Urinary bladder (tissue), 4 donors: ENCODE measurements around the gene PRR23A. TPM values are rescaled to one million over a fixed set of nuclear protein-coding genes. Genes with fewer than 3 reads are reported as not detected.

Experiments
- DNase-seq: peaks from one replicate; pipeline ENCODE4 v3.0.0-alpha.2; 2015; ENCODE audit errors: extremely low spot score
- H3K27ac ChIP-seq: one replicate; pipeline ENCODE4 v1.5.1; 2013; ENCODE audit warnings: low read depth, mild to moderate bottlenecking, moderate library complexity
- H3K36me3 ChIP-seq: one replicate; pipeline ENCODE4 v1.6.1; 2013; ENCODE audit warnings: mild to moderate bottlenecking, moderate library complexity; ENCODE audit not compliant: insufficient read depth
- H3K4me1 ChIP-seq: one replicate; pipeline ENCODE4 v1.6.1; 2013; ENCODE audit warnings: mild to moderate bottlenecking, moderate library complexity; ENCODE audit not compliant: insufficient read depth
- H3K4me3 ChIP-seq: one replicate; pipeline ENCODE4 v1.5.1; 2013; ENCODE audit warnings: low read depth, low read length
- WGBS: extraction: QIAGEN DNeasy Blood & Tissue Kit; methylation state at CpG from one replicate; pipeline ENCODE4 v1.1.7; 2013; 5-methylcytosine and 5-hydroxymethylcytosine counted together
- polyA plus RNA-seq: library from polyadenylated mRNA; stranded (reverse); fragments of 200-250 nt; gene quantifications from one replicate; pipeline ENCODE4 v1.2.3, GENCODE V29; 2013
- total RNA-seq: library from RNA; depleted of rRNA; stranded (reverse); fragments of >200 nt; gene quantifications from one replicate; pipeline ENCODE4 v1.2.3, GENCODE V29; 2014
- donor health status: healthy with polysubstance abuse.
- donor health status: healthy.

The PRR23A gene
- total and polyA plus RNA-seq, 2 donors = not detected

DNA sequence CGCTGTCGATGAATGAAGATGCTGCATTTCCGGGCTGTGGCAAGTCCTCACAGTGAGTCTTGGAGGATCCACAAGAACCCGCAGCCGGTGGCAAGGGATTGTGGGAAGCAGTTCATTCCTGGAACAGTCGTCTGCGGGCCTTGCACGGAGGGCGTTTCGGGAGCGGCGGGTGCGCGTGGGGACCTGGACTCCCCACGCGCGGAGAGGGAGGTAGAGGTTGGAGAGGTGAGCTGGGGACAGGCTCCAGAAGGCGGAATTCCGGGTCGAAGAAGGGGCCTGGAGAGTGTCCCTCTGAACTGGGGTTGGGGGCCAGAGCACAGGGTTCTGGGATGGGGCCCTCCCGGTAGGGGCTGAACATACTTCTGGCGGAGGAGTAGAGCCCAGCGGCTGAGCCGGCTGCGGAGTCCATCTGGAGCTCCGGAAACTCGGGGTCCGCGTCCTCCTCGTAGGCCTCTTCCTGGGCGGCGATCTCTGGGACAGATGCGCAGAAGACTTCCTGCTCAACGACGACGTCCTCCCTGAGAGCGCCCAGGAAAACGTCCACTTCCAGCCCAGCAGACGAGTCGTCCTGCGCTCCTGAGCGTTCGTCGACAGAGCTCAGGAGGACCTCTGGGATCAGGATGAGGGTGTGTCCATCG is 593 bp downstream of the PRR23A start:
- no peak overlapping the region for H3K27ac ChIP-seq
- WGBS = 85% methylated on average over 45 of the region's 45 CpGs
- no peak overlapping the region for H3K4me3 ChIP-seq
- H3K36me3 ChIP-seq = no peaks in the 10 kb centered on the region
- no peaks in the 10 kb centered on the region for H3K4me1 ChIP-seq
- no peak for DNase-seq

DNA sequence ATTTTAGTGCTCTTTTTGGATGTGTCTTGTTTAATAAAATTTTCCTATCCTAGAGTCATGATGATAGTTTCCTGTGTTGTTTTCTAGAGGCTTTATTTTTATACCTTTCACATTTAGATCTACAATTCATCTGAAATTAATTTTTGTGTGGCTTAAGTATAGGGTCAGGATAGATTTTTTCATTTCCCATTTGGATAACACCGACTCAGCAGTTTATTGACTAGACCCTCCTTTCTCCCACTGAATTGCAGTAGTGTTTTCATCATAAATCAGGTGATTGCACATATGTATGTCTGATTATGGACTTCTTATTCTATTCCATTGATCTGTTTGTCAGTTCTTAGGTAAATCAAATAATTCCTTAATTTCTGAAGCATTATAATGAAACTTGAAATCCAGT is 10.4 kb downstream of the PRR23A start:
- H3K4me1 ChIP-seq = no peaks in the 10 kb centered on the region
- WGBS = 74% methylated on average over 1 of the region's 1 CpG
- no peak overlapping the region for H3K4me3 ChIP-seq
- no peaks in the 10 kb centered on the region for H3K36me3 ChIP-seq
- no peak for DNase-seq
- H3K27ac ChIP-seq = no peak overlapping the region

DNA sequence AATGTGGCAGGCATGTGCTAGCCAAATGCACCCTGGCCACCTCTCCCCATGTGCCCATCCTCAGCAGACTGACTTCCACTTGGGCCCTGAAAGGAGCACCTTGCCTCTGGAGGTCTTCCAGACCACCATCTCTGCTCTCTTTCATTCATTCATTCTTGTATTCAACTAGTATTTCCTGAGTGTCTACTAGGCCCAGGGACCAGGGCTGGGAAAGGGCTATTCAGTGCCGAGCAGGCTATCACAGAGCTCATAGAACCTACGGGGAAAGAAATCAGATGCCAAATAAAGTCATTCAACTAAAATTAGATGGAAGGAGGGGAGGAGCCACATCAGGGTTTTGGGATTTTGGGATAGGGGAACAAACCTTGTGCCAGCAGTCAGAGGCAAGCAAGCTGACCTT is 18.9 kb downstream of the PRR23A start:
- H3K4me1 ChIP-seq = no peaks in the 10 kb centered on the region
- WGBS = 92% methylated on average over 2 of the region's 2 CpGs
- H3K36me3 ChIP-seq = no peaks in the 10 kb centered on the region
- no peak overlapping the region for H3K4me3 ChIP-seq
- no peak overlapping the region for H3K27ac ChIP-seq
- no peak for DNase-seq

DNA sequence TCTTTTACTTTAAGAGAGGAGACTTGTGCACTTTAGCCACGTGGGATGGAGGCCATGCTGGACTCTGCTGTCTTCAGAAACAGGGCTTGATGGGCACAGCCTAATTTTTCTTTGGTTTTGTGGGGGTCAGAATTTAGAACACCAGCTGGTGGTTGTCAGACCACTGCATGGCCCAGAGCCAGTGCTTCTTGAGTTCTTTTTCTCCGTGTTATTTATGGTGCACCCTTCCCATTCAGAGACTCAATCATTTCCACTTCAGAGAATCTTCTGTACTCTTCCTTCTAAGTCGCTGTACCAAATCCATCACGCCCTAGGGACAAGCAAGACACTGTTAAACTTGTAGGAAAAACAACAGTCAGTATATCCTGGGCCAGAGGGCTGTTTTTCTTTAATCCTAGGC is 20.1 kb downstream of the PRR23A start:
- Histone ChIP-seq H3K4me1 (no peaks in the 10 kb centered on the region), H3K27ac (no peak overlapping the region), H3K36me3 (no peaks in the 10 kb centered on the region), H3K4me3 (no peak overlapping the region)
- 59% methylated on average over 4 of the region's 4 CpGs for WGBS
- DNase-seq = no peak

DNA sequence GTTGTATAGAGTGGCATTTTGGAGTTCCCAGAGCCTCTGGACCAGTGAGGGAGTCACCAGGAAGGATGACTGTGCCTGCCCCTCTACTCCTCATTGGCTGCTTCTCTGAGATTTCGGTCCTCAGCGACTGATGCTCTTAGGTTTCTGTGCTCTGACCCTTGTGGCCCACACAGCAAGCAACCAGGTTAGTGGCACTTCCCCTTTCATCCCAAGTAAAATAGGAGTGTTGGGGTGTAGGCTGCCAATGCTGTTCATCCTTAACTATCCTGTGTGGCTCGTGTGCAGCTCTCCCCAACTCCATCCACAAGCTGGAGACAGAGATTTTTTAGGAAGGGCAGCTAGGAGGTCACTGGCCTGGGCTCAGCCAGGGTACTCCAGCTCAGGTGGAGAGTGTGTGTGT is 21.3 kb downstream of the PRR23A start:
- Histone ChIP-seq H3K4me3 (no peak overlapping the region), H3K27ac (no peak overlapping the region), H3K36me3 (no peaks in the 10 kb centered on the region), H3K4me1 (no peaks in the 10 kb centered on the region)
- 56% methylated on average over 3 of the region's 3 CpGs for WGBS
- DNase-seq = no peak

DNA sequence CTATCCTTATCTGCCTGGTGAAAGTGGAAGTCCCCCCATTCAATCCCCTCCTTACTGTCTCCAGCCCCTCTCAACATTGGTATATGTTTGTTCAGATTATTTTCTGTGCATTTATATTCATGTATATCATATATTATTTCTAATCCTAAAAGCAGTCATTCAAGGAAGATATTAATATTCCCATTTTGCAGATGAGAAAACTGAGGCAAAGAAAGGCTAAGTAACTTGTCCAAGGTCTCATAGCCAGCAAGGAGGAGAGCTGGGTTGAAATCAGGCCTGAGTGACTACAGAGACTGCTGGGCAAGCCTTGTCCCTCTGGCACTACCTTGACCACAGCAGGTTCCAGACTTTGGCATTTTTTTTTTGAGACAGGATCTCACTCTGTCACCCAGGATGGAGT is 30.0 kb downstream of the PRR23A start:
- no peaks in the 10 kb centered on the region for H3K36me3 ChIP-seq

DNA sequence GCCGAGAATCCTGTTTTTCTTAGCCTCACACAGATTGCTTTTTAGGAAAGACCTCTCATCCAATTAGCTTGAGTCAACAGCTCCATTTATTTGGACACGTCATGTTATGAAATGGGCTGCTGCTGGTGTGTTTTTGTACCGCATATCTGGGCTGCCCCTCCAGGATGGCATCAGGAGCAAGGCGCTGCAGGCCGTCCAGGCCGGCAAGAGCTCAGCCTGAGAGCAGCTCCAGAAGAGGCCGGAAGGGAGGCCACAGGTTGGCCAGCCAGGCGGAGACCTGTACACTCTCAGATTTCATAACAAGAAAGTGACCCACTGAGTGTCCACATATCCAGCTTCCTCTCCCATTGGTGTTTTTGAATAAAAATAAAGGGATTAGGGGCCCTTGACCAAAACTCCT is 30.7 kb downstream of the PRR23A start:
- no peak for DNase-seq
- Histone ChIP-seq H3K36me3 (no peaks in the 10 kb centered on the region), H3K27ac (no peak overlapping the region), H3K4me3 (no peak overlapping the region), H3K4me1 (no peaks in the 10 kb centered on the region)
- WGBS = 88% methylated on average over 8 of the region's 8 CpGs

More for the DNA sequence above, 30.0 kb downstream of the PRR23A start:
- DNase-seq = no peak
- Histone ChIP-seq H3K4me3 (no peak overlapping the region), H3K27ac (no peak overlapping the region), H3K4me1 (no peaks in the 10 kb centered on the region)

DNA sequence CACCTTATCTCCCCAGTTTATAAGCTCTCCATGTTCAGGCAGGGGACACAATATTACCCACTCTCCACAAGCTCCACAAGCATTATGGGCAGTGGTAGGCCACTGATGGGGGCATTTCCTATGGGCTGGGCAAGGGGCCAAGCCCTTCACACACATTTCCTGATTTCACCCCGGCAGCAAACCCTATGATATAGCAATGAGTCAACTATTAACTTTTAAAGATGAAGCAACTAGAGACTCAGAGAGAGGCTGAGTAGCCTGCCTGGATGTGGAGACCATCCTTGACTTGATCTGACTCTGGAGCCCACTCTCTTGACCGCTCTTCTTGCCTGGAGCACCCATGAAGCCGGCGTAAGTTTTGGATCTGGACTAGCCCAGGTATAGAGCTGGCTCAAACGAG is 31.6 kb downstream of the PRR23A start:
- 83% methylated on average over 5 of the region's 5 CpGs for WGBS
- Histone ChIP-seq H3K4me3 (no peak overlapping the region), H3K36me3 (no peaks in the 10 kb centered on the region), H3K27ac (no peak overlapping the region), H3K4me1 (no peaks in the 10 kb centered on the region)
- no peak for DNase-seq

DNA sequence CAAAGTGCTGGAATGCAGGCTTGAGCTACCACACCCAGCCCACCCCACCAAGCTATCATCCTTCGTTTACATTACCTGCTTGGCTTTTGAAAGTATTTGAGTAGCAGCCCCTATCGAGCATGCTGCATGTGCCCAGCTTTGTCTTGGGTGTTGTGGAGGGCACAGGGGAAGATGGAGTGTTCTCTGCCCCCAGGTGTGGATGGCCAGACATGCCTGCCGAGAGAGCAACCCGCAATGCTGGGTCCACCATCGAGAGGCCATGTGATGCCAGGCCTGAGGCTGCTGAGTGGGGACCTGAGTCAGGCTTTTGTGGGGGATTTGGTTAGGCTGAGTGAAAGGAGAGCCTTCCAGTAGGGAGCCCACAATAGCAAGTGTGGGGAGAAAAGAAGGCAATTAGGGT is 33.1 kb downstream of the PRR23A start:
- Histone ChIP-seq H3K4me1 (no peaks in the 10 kb centered on the region), H3K27ac (no peak overlapping the region), H3K4me3 (no peak overlapping the region), H3K36me3 (no peaks in the 10 kb centered on the region)
- DNase-seq = no peak
- 87% methylated on average over 5 of the region's 5 CpGs for WGBS

DNA sequence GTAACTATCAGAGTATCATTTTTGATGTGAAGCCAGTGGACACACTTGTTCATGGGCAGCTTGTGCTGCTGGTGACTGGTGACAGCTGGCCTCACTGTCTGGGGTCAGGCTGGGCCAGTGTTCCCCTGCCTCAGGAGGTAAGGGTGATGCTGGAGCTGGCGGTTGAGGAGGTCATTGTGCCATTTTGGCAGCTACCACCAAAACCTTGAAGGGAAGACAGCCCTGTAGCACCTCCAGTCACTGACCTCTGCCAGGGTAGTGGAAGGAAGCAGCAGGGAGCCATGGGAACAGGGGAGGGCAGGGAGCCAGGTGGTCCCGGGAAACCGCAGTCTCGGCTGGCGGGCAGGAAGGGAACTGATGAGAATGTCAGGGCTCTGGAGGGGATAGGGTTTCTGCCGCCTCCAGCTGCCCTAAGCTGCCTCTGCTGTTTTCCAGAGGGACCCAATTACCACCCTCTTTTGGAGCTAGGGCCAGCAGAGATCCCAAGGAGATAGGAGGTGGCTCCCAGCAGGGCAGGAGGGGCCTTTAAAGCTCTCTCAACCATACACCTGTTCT is 34.2 kb downstream of the PRR23A start:
- WGBS = 60% methylated on average over 6 of the region's 6 CpGs
- DNase-seq = no peak

DNA sequence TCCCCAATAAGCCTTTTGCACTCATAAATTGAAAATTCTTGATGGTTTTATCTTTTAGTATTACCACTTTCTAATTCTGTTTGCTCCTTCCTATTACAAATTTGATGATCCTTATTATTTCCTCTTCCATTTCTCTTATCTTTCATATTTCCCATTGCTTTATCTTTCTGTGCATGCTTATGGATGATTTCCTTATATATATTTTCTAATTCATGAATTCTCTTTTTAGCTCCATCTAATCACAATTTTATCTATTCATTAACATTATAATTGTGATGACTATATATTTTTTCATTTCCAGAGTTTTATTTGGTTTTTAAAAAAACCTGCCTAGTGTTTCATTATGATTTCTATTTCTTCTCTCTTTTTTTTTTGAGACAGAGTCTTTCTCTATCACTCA is 41.1 kb downstream of the PRR23A start:
- H3K4me3 ChIP-seq = no peak overlapping the region

More for the DNA sequence above, 34.2 kb downstream of the PRR23A start:
- Histone ChIP-seq H3K27ac (no peak overlapping the region), H3K4me1 (no peaks in the 10 kb centered on the region), H3K4me3 (no peak overlapping the region), H3K36me3 (no peaks in the 10 kb centered on the region)

DNA sequence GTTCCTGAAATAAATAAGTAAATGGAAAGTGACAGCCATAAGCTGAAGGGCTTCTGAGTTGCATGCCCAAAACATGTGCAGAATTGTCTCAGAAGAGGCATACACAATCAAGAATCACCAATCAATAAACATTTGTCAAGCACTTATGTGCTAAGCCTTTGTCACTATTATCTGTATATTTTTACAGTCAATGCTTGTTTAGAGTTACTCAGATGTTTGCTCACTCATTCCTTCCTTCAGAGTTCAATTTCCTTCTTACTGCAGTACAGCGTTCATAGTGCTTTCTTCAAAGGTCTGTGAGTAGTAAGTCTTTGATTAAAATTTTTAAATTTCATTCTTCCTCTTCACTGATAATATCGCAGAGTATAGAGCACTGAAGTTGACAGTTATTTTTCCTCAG is 41.8 kb downstream of the PRR23A start:
- no peaks in the 10 kb centered on the region for H3K4me1 ChIP-seq
- H3K4me3 ChIP-seq = no peak overlapping the region
- no peaks in the 10 kb centered on the region for H3K36me3 ChIP-seq
- DNase-seq = no peak
- WGBS = 92% methylated on average over 2 of the region's 2 CpGs
- no peak overlapping the region for H3K27ac ChIP-seq

More for the DNA sequence above, 41.1 kb downstream of the PRR23A start:
- H3K4me1 ChIP-seq = no peaks in the 10 kb centered on the region
- no peaks in the 10 kb centered on the region for H3K36me3 ChIP-seq
- no peak overlapping the region for H3K27ac ChIP-seq
- no peak for DNase-seq

DNA sequence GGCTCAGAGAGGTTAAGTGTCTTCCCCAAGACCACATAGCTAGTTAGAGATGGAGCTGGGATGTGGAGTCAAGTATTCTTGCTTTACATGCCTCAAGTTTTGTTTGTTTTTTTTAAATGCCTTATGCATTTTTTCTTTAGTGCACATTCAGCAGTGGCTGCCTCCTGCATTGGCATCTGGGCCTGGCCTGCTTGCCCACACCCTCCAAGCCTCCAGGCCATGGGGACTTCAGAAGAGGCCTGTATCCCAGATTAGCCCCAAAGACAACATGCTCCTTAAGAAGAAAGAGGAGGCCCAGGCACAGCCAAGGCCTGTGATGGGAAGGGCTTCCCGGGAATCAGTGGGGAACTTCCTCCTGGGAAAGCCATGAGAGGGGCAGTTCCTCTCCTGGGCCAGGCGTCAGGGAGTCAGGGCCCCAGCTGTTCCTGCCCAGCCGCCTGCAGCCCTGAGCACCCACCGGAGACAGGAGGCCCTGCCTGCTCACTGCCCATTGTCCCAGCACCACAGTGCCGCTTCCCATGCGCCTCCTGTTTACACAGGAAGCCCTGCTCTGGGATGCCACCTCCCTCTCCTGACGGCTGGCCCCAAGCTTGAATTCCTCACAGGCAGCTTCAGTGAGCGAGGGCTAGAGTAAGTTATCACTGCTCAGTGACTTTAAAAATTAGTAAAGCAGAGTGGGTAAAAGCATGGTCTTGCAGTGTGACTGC is 43.1 kb downstream of the PRR23A start:
- WGBS = 59% methylated on average over 8 of the region's 8 CpGs
- DNase-seq = no peak

DNA sequence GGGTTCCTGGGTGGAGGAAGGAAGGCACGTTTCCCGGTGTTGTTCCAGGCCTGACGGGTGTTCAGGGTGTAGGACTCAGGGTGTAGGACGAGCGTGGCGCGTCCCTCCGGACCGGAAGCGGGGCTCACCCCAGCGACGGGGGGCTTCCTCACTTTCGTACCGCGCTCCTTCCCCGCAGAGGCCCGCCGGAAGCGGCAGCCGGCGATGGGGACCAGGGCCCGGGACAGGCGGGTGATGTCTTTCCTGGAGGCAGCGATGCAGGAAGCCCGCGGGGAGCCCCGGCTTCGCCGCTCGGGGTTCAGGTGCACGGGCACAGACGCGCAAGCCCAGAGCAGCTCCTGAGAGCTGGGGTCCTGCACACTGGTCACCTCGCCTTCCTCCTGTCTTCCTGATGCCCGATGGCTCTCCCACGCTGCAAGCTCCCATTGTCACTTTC is 45.6 kb downstream of the PRR23A start:
- 3% methylated on average over 36 of the region's 36 CpGs for WGBS
- DNase-seq = no peak
- Histone ChIP-seq H3K27ac (no peak overlapping the region), H3K36me3 (no peaks in the 10 kb centered on the region), H3K4me3 (no peak overlapping the region), H3K4me1 (no peaks in the 10 kb centered on the region)

More for the DNA sequence above, 43.1 kb downstream of the PRR23A start:
- H3K4me1 ChIP-seq = no peaks in the 10 kb centered on the region
- no peak overlapping the region for H3K27ac ChIP-seq
- no peaks in the 10 kb centered on the region for H3K36me3 ChIP-seq
- H3K4me3 ChIP-seq = no peak overlapping the region
